Upper lobe of right lung (tissue), 1 donor: Measurements from ENCODE around the gene TTC28. TPM values are rescaled to one million over a fixed set of nuclear protein-coding genes. Genes with fewer than 3 reads are reported as not detected.
"Not testable (repeated sequence)": the region's sequence is repeated elsewhere in the genome, so short reads cannot be mapped to it uniquely, and the experiment has no call there.

Experiments used
- ATAC-seq: fragments of 200-7000 bp; cut with Tn5 transposase; one replicate; pipeline ENCODE4 v1.9.1; 2020; ENCODE audit warnings: mild to moderate bottlenecking, moderate library complexity
- DNase-seq: peaks from one replicate; pipeline ENCODE4 v3.0.0-alpha.2; 2020
- H3K27ac ChIP-seq: fragments of 200-600 bp; one replicate; pipeline ENCODE4 v1.8.0; 2022
- H3K27me3 ChIP-seq: fragments of 200-600 bp; one replicate; pipeline ENCODE4 v1.8.0; 2022; ENCODE audit warnings: mild to moderate bottlenecking
- H3K36me3 ChIP-seq: fragments of 200-600 bp; one replicate; pipeline ENCODE4 v1.8.0; 2022
- H3K4me1 ChIP-seq: fragments of 200-600 bp; one replicate; pipeline ENCODE4 v1.8.0; 2022
- H3K4me3 ChIP-seq: fragments of 200-600 bp; one replicate; pipeline ENCODE4 v1.8.0; 2022; ENCODE audit warnings: mild to moderate bottlenecking
- H3K9me3 ChIP-seq: fragments of 200-600 bp; one replicate; pipeline ENCODE4 v1.8.0; 2022
- CTCF ChIP-seq: fragments of 200-600 bp; IDR thresholded peaks from one replicate; pipeline ENCODE4 v1.8.0; 2022; ENCODE audit warnings: antibody characterized with exemption
- intact Hi-C: fragments of 100-400 bp; cut with DNase I; formaldehyde crosslinking; loops from one replicate; pipeline ENCODE4 v1.11.0; 2022
- total RNA-seq: library from RNA; stranded (reverse); fragmentation: NEBNext Ultra II Directional; extraction: Animal tissue kit (Norgen Biotek cat#: 25700); gene quantifications from one replicate; pipeline ENCODE4 v1.2.1, GENCODE V29; 2021
- donor health status: DM: no; HTN: yes; CAD: no; lungs with severe emphysema.

TTC28 gene
- total RNA-seq, 1 donor from 2014 or later = 48.7 TPM

GRCh38 chr22:28072066-28072465 is 607.6 kb downstream of the TTC28 start:
- Histone ChIP-seq H3K27me3 (no peaks in the 10 kb centered on the region), H3K4me1 (peaks cover 9% of the 10 kb centered on the region), H3K27ac (no peak overlapping the region), H3K36me3 (no peaks in the 10 kb centered on the region), H3K9me3 (no peaks in the 10 kb centered on the region), H3K4me3 (no peak overlapping the region)
- ATAC-seq (no peak), DNase-seq (no peak)
- TF ChIP-seq CTCF = no peak
- intact Hi-C loops = no loop called here

DNA sequence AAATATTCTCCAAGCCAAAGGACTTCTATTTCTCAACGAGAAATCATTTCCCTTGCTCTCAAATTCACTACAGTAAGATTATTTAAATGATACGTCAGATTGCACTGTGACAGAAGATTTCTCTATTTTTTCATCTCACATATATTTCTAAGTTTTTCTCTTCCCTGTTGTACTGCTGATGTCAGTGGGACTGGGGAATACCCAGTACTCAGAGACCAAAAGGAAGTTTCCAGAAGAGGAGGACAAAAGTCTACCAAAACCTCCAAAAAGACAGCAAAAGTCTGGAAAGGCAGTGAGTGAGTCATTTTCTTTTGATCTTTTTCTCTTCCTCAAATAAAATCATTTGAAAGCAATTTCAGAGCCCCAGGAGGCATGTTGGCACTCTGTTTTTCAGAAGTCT is 610.8 kb downstream of the TTC28 start:
- Histone ChIP-seq H3K4me1 (no peaks in the 10 kb centered on the region), H3K9me3 (no peaks in the 10 kb centered on the region), H3K27ac (no peak overlapping the region), H3K4me3 (no peak overlapping the region), H3K27me3 (no peaks in the 10 kb centered on the region), H3K36me3 (no peaks in the 10 kb centered on the region)
- DNase-seq (no peak), ATAC-seq (no peak)
- intact Hi-C loops = no loop called here
- TF ChIP-seq CTCF = no peak

DNA sequence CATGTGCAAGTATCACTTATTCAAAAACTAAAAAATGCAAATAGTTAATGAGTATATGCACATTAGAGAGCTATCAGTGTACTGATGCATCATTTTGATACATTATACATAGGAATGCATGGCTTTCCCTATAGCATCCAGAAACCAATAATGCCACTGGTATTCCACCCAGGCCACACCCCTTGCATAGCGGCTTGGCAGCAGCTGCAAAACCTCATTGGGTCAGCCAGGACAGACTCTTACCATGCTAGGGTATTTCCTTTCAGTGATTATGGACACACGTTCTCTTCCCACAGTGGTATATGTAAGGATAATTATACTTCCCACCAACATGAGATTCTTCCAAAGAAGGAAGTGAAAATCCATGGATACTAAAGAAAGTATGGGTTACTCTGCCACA is 614.7 kb downstream of the TTC28 start:
- intact Hi-C loops = no loop called here

GRCh38 chr22:28063656-28064055 is 616.0 kb downstream of the TTC28 start:
- Histone ChIP-seq H3K9me3 (no peaks in the 10 kb centered on the region), H3K27ac (no peak overlapping the region), H3K27me3 (no peaks in the 10 kb centered on the region), H3K4me1 (no peaks in the 10 kb centered on the region), H3K4me3 (no peak overlapping the region), H3K36me3 (no peaks in the 10 kb centered on the region)
- DNase-seq (no peak), ATAC-seq (no peak)
- TF ChIP-seq CTCF = no peak
- intact Hi-C loops = no loop called here

More for the DNA sequence above, 614.7 kb downstream of the TTC28 start:
- H3K27ac ChIP-seq = no peak overlapping the region
- H3K4me3 ChIP-seq = no peak overlapping the region
- H3K4me1 ChIP-seq = no peaks in the 10 kb centered on the region
- ATAC-seq (no peak), DNase-seq (no peak)
- H3K9me3 ChIP-seq = no peaks in the 10 kb centered on the region
- H3K27me3 ChIP-seq = no peaks in the 10 kb centered on the region
- no peaks in the 10 kb centered on the region for H3K36me3 ChIP-seq
- no peak for TF ChIP-seq CTCF

DNA sequence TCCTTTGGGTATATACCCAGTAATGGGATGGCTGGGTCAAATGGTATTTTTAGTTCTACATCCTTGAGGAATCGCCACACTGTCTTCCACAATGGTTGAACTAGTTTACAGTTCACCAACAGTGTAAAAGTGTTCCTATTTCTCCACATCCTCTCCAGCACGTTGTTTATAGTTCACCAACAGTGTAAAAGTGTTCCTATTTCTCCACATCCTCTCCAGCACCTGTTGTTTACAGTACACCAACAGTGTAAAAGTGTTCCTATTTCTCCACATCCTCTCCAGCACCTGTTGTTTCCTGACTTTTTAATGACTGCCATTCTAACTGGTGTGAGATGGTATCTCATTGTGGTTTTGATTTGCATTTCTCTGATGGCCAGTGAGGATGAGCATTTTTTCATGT is 619.0 kb downstream of the TTC28 start:
- H3K4me1 ChIP-seq, H3K27me3 ChIP-seq, H3K36me3 ChIP-seq, H3K4me3 ChIP-seq, intact Hi-C loops, H3K9me3 ChIP-seq, ATAC-seq, H3K27ac ChIP-seq, DNase-seq: not testable (repeated sequence)

DNA sequence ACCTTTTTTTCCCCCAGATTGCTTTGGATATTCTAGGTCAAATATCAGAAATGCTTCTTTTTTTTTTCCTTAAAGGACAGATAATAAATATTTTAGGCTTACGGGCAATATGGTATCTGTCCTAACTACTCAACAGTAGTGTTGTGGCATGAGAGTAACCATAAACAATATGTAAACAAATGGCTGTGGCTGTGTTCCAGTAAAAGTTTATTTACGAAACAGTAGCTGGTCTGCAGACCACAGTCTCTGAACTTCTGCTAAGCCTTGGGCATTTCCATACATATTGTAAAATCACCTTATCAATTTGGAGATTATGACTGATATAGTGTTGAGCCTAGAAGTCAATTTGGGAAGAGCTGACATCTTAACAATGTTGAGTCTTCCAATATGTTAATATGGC is 621.6 kb downstream of the TTC28 start:
- no peaks in the 10 kb centered on the region for H3K27me3 ChIP-seq
- no peak for ATAC-seq

More for the DNA sequence above, 621.6 kb downstream of the TTC28 start:
- no peak for DNase-seq
- intact Hi-C loops = loop anchor here (10.0 kb wide), 1 partner anchor 537 kb away; no protein-coding TSS in a partner anchor
- TF ChIP-seq CTCF = no peak
- H3K36me3 ChIP-seq = no peaks in the 10 kb centered on the region
- no peaks in the 10 kb centered on the region for H3K4me1 ChIP-seq
- H3K27ac ChIP-seq = no peak overlapping the region
- H3K4me3 ChIP-seq = no peak overlapping the region
- no peaks in the 10 kb centered on the region for H3K9me3 ChIP-seq
